Measurements from ENCODE around the gene LPP.
"Not testable (repeated sequence)": the region's sequence is repeated elsewhere in the genome, so short reads cannot be mapped to it uniquely, and the experiment has no call there.

The LPP gene, protein sequence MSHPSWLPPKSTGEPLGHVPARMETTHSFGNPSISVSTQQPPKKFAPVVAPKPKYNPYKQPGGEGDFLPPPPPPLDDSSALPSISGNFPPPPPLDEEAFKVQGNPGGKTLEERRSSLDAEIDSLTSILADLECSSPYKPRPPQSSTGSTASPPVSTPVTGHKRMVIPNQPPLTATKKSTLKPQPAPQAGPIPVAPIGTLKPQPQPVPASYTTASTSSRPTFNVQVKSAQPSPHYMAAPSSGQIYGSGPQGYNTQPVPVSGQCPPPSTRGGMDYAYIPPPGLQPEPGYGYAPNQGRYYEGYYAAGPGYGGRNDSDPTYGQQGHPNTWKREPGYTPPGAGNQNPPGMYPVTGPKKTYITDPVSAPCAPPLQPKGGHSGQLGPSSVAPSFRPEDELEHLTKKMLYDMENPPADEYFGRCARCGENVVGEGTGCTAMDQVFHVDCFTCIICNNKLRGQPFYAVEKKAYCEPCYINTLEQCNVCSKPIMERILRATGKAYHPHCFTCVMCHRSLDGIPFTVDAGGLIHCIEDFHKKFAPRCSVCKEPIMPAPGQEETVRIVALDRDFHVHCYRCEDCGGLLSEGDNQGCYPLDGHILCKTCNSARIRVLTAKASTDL

GRCh38 chr3:188154014-188154808, at the start of gene LPP:
TSS of gene LPP (plus strand) at chr3:188154157. CDS start at chr3:188406121, 251,964 bp downstream.
- DNase-seq: no peak

DNA sequence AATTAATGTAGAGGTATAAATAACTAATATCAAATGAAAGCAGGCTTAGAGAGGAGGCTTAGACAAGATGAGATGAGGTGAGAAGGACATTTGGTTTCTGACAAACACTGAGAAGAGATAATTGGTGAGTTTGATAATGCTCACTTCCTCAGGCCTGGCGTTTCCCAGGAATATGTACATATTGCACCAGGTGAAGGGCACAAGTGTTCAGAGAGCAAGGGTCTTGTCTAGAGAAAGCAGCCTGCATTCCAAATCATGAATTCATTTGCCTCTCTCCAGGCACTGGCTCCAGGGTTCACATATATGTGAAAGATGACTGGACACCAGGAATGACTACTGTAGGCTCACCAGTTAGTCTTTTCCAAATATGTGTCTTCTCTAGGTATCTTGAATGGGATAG, 48.0 kb upstream of the LPP start:
- DNase-seq: no peak

DNA sequence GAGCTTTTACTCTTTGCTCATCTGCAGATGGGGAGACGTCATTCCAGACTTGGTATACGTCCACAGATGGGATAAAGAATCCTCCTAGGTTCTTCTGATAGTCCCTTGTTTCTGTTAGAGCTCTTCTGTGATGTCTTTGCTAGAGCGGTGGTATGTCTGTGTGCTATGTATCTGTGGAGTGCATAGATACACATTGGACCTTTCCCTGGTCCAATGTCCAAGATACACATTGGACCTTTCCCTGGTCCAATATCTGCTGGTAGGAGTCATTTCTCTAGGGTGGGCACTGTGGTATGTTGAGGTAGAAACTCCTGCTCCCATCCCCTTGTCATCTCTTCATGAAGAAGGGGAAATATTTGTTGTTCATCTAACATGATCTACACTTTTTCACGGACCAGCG, 47.5 kb upstream of the LPP start:
- DNase-seq: no peak

- DNase-seq: no peak
Observed at GRCh38 chr3:188106887-188107830, 46.8 kb upstream of the LPP start.

GRCh38 chr3:188108703-188109412, 45.1 kb upstream of the LPP start:
- no peak for DNase-seq

- no peak for DNase-seq
Observed at GRCh38 chr3:188111002-188111584, 42.9 kb upstream of the LPP start.

- no peak for DNase-seq
Observed at GRCh38 chr3:188113756-188114155, 40.2 kb upstream of the LPP start.

- no peak for DNase-seq
Observed at GRCh38 chr3:188119846-188120245, 34.1 kb upstream of the LPP start.

DNA sequence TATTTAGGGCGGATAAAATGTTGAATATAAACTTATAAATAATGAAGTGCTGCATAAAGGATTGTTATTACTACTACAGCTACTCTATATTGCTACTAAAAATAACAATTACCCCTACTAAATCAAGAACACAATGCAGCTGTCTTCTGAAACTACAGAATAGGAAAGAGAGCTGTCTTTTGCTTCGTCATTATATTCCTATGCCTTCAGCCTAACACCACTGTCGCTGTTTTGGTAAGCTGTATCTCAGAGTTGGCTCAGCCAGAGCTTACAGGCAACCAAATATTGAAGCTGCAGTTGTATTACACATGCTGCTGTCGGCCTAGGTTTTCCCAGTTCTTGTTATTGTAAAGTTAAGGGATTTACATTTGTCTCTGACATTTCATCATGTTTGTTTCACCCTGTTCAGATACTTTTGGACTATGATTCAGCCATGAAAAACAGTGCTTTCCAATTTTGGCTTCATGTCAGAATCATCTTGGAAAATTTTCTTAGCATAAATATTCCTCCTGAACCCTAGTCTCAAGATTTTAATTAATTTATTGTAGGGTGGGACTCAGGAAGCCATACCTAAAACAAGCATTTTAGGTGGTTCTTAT, 31.3 kb upstream of the LPP start:
- DNase-seq: no peak

DNA sequence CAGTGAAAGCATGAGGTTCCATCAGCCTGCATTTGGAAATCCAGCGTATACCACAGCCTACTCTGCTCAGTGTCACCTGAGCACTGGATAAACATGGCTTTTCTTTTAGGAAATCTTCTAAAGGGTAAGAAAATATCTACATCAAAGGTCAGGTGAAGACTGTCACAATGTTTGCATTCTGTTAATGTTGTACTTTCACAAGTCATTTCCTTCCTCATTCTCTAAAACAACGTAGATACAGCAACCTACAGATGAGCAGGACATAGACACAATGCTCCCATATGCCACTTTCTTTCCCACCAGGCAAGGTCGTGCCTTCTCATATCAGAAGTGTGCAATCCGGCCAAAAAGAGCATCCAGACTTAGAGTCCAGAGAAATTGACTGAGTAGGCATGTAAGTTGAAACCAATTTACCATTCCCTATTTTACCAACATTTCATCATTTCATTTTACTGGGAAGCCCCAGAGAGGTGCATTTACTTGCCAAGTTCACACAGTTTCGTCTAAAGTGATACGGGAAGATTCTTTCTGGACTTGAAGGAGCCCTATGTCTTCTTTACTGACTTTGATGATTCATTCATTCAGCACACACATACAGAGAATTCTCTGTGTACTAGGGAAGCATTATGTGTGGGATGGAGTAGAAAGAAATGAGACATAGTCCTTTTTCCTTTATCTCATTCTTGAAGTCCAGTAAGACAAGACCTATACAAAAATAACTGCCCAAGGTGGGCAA, 30.6 kb upstream of the LPP start:
- DNase-seq: no peak

DNA sequence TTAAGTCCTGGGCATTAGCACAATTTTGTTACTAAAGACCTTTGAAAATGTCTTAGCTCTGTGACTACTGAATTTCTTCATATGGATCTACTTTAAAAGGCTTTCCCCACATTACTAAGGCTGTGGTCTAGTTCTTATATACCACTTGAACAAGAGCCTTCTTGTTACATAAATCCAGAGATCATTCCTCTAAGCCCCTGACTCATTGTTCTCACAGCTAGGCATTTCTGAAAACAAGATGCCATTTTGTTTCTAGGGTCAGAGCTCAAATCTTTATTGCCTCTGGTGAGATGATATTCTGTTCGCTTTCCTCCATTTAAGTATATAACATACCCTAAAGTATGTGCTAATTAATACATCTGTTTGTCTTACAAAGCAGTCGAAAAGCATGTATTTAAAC, 29.8 kb upstream of the LPP start:
- no peak for DNase-seq

DNA sequence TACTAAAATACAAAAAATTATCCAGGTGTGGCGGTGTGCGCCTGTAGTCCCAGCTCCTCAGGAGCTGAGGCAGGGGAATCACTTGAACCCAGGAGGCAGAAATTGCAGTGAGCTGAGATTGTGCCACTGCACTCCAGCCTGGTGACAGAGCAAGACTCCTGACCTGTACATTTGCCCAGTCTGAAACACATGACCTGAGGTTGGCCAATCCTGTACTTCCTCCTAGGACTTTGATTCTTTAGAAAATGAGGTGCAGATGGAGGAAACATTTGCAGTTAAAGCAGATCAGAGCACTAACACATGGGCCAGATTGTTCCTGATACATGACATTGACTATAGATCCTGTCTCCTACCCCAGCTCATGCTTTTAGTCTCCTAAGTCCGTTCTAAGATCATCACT, 28.9 kb upstream of the LPP start:
- DNase-seq: no peak

- no peak for DNase-seq
Observed at GRCh38 chr3:188126276-188126675, 27.7 kb upstream of the LPP start.

GRCh38 chr3:188126934-188127333, 27.0 kb upstream of the LPP start:
- no peak for DNase-seq

GRCh38 chr3:188128905-188129304, 25.1 kb upstream of the LPP start:
- DNase-seq: no peak

- DNase-seq: not testable (repeated sequence)
Observed at GRCh38 chr3:188131023-188131422, 22.9 kb upstream of the LPP start.

- DNase-seq: no peak
Observed at GRCh38 chr3:188133219-188133618, 20.7 kb upstream of the LPP start.

GRCh38 chr3:188133646-188134045, 20.3 kb upstream of the LPP start:
- no peak for DNase-seq

DNA sequence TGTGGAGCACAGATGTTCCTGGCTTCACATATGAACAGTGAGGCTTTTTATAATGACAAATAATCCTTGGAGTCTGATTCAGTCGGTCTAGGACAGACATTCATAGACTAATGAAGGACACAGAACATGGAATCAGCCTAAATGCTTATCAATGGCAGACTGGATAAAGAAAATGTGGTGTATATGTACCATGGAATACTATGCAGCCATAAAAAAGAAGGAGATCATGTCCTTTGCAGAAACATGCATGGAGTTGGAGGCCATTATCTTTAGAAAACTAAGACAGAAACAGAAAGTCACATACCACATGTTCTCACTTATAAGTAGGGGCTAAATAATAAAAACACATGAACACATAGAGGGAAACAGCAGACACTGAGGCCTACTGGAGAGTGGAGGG, 19.9 kb upstream of the LPP start:
- DNase-seq: no peak

DNA sequence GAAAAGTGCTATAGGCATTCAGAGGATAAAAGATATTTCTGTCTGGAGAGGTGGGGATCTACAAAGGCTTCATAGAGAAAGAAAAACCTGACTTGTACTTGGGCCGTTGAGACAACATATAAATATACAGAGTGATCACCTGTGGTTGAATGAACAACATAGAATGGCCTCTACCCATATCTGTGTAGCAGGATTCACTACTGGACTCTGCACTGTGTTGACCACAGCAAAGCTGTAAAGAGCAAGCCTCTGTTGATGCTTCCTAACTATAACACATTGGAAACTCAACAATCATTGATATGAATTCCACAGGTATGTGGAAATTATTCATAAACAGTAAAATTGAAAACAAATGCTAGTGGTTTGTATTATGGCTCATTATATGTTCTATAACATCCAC, 19.1 kb upstream of the LPP start:
- no peak for DNase-seq
